K562 (cell line): ENCODE data around the gene SNX14. TPM values are rescaled to one million over a fixed set of nuclear protein-coding genes. Genes with fewer than 3 reads are reported as not detected.
A peak's percentile ranks its signal among the peaks of the same experiment; 100 is the strongest.

Experiments used
- ATAC-seq: fragments of 200-7000 bp; cut with Tn5 transposase; 3 replicates; pipeline ENCODE4 v1.9.1; 2020; ENCODE audit warnings: moderate library complexity
- BruUV-seq: library from RNA; stranded (reverse); fragments of 400-500 nt; replicated peaks from 2 replicates; lab custom pipeline; 2021; lab: Mats Ljungman, UMichigan
- CTCF ChIA-PET: fragments of 300-600 bp; formaldehyde crosslinking; extraction: SDS; loops from one replicate; lab custom pipeline; 2021; ENCODE audit warnings: low intra/inter-chr PET ratio; lab: Yijun Ruan, JAX
- POLR2A ChIA-PET: fragments of 300-600, 350-650 bp; sonication (Branson Sonifier 250); formaldehyde crosslinking; extraction: SDS; loops from one replicate; lab custom pipeline; 2021; ENCODE audit warnings: antibody characterized with exemption, inconsistent platforms; lab: Yijun Ruan, JAX
- DNase-seq, 4 experiments: peaks; one replicate each; pipeline versions ENCODE4 v3.0.0 to v3.0.0-alpha.2; 2011 to 2018; ENCODE audit warnings: low spot score in 3 of 4, mixed read lengths in 3 of 4; ENCODE audit errors: extremely low read depth in 1 of 4
- FAIRE-seq: peaks from 2 replicates; lab custom pipeline; 2011; peaks lifted over from hg19 to GRCh38; lab: Jason Lieb, UNC
- H2AFZ ChIP-seq: 2 replicates; pipeline ENCODE4 v1.6.0; 2011; ENCODE audit warnings: low read depth, low read length, control low read depth, inconsistent platforms
- H3K27ac ChIP-seq: fragments of 200-600 bp; 3 replicates; pipeline ENCODE4 v1.8.0; 2011; ENCODE audit warnings: low read depth, mild to moderate bottlenecking, control low read depth, inconsistent platforms, low read length, moderate library complexity, mixed read lengths; ENCODE audit errors: extremely low read depth
- H3K27me3 ChIP-seq, 2 experiments: fragments of 300-600 bp in 1 of 2; 2 replicates in 1 of 2; 3 replicates in 1 of 2; pipeline versions ENCODE4 v1.6.0 to v1.8.0; 2011; ENCODE audit warnings: inconsistent platforms in 2 of 2, low read length in 2 of 2, mild to moderate bottlenecking in 1 of 2, mixed read lengths in 1 of 2, moderate library complexity in 1 of 2; ENCODE audit not compliant: control insufficient read depth in 2 of 2, insufficient read depth in 2 of 2
- H3K36me3 ChIP-seq: fragments of 300-600 bp; 3 replicates; pipeline ENCODE4 v1.8.0; 2011; ENCODE audit warnings: mild to moderate bottlenecking, low read length, inconsistent platforms; ENCODE audit not compliant: control insufficient read depth, insufficient read depth
- H3K4me1 ChIP-seq, 2 experiments: fragments of 200-600 bp in 1 of 2; replicated peaks in 1 of 2; 2 replicates in 1 of 2; 3 replicates in 1 of 2; pipeline versions ENCODE4 v1.5.1 to v1.8.0; 2011; ENCODE audit warnings: inconsistent platforms in 2 of 2, low read length in 2 of 2, mild to moderate bottlenecking in 1 of 2, mixed read lengths in 1 of 2, moderate library complexity in 1 of 2; ENCODE audit not compliant: control insufficient read depth in 2 of 2, insufficient read depth in 2 of 2
- H3K4me2 ChIP-seq: 2 replicates; pipeline ENCODE4 v1.6.1; 2011; ENCODE audit warnings: low read length, control low read depth, inconsistent platforms, mixed read lengths; ENCODE audit not compliant: insufficient read depth
- H3K4me3 ChIP-seq: fragments of 200-600 bp; sonication (generic), shearing (Covaris generic); 2 replicates; pipeline ENCODE4 v1.5.1; 2016; ENCODE audit warnings: control low read depth, inconsistent platforms
- H3K79me2 ChIP-seq: fragments of 200-600 bp; 3 replicates; pipeline ENCODE4 v1.8.0; 2011; ENCODE audit warnings: low read length, inconsistent platforms; ENCODE audit not compliant: control insufficient read depth, insufficient read depth
- H3K9ac ChIP-seq, 2 experiments: 2 replicates each; pipeline versions ENCODE4 v1.6.0 to v1.6.1; 2011; ENCODE audit warnings: low read depth in 2 of 2, low read length in 2 of 2, control low read depth in 1 of 2, inconsistent platforms in 1 of 2, mild to moderate bottlenecking in 1 of 2, mixed read lengths in 1 of 2; ENCODE audit not compliant: insufficient read depth in 1 of 2
- H3K9me1 ChIP-seq: one replicate; pipeline ENCODE4 v1.6.0; 2011; ENCODE audit warnings: inconsistent platforms, mild to moderate bottlenecking, low read length, moderate library complexity; ENCODE audit not compliant: control insufficient read depth, insufficient read depth
- H3K9me3 ChIP-seq: replicated peaks from 2 replicates; pipeline ENCODE4 v1.5.1; 2011; ENCODE audit warnings: low read depth, low read length, inconsistent platforms; ENCODE audit not compliant: control insufficient read depth, insufficient read depth
- H4K20me1 ChIP-seq: replicated peaks from 2 replicates; pipeline ENCODE4 v1.6.1; 2011; ENCODE audit warnings: low read length, inconsistent platforms, mixed read lengths; ENCODE audit not compliant: control insufficient read depth, insufficient read depth
- E2F6 ChIP-seq, 2 experiments: IDR thresholded peaks; 2 replicates each; pipeline ENCODE4 v1.6.1; 2011; ENCODE audit warnings: borderline replicate concordance in 1 of 2, control low read depth in 1 of 2, low read depth in 1 of 2, low read length in 1 of 2, mild to moderate bottlenecking in 1 of 2, mixed read lengths in 1 of 2, moderate library complexity in 1 of 2; ENCODE audit not compliant: insufficient read depth in 1 of 2, insufficient read length in 1 of 2, poor library complexity in 1 of 2, severe bottlenecking in 1 of 2; ENCODE audit errors: extremely low read depth in 1 of 2
- ELK3 ChIP-seq: fragments of 450-650 bp; formaldehyde crosslinking; IDR thresholded peaks from 2 replicates; pipeline ENCODE4 v1.4.0; 2020; ENCODE audit warnings: mild to moderate bottlenecking
- ESRRA ChIP-seq: fragments of 450-650 bp; IDR thresholded peaks from 2 replicates; pipeline ENCODE4 v1.6.1; 2014; ENCODE audit warnings: low read depth, mild to moderate bottlenecking, moderate library complexity, borderline replicate concordance
- ETV1 ChIP-seq: fragments of 450-650 bp; conservative IDR thresholded peaks from 2 replicates; pipeline ENCODE4 v1.6.1; 2016; ENCODE audit warnings: missing genetic modification characterization, control low read depth, low read depth, missing compliant biosample characterization
- HDAC6 ChIP-seq: IDR thresholded peaks from 2 replicates; pipeline ENCODE4 v1.6.1; 2012; ENCODE audit warnings: low read depth, mild to moderate bottlenecking, control low read depth, inconsistent platforms, low read length, moderate library complexity
- HNRNPH1 ChIP-seq: fragments of 200-400 bp; formaldehyde crosslinking; optimal IDR thresholded peaks from 2 replicates; pipeline ENCODE3; 2017; ENCODE audit warnings: low read depth, mild to moderate bottlenecking, low read length, moderate library complexity
- ZNF239 ChIP-seq: fragments of 250-450 bp; sonication (Bioruptor Pico); IDR thresholded peaks from 2 replicates; pipeline ENCODE4 v1.4.0; 2020; ENCODE audit warnings: mild to moderate bottlenecking
- ZNF431 ChIP-seq: sonication (generic); formaldehyde crosslinking; IDR thresholded peaks from 2 replicates; pipeline ENCODE4 v1.8.0; 2022; ENCODE audit warnings: mild to moderate bottlenecking, missing genetic modification reagents
- ZNF561 ChIP-seq: fragments of 450-650 bp; formaldehyde crosslinking; conservative IDR thresholded peaks from 2 replicates; pipeline ENCODE4 v1.4.0; 2020; ENCODE audit warnings: mild to moderate bottlenecking, moderate library complexity
- WGBS: fragments of 100-300 bp; shearing (Covaris generic); methylation state at CpG from one replicate; pipeline ENCODE4 v1.1.6; 2016; ENCODE audit warnings: low coverage, mixed read lengths; ENCODE audit not compliant: insufficient coverage; ENCODE audit errors: missing lambda C conversion rate; 5-methylcytosine and 5-hydroxymethylcytosine counted together
- in situ Hi-C: fragments of 300-500 bp; cut with MboI; formaldehyde crosslinking; loops from 4 replicates; pipeline ENCODE4 v1.15.0; 2018; ENCODE audit warnings: inconsistent platforms, mixed read lengths
- intact Hi-C: fragments of 100-400 bp; cut with micrococcal nuclease; formaldehyde crosslinking; loops from 2 replicates; pipeline ENCODE4 v1.14.2; 2022
- polyA plus RNA-seq, 8 experiments: library from polyadenylated mRNA; depleted of rRNA in 4 of 8; stranded (reverse) in 5 of 8; unstranded in 3 of 8; fragments of >200 nt; fragmentation: Nextera tagmentation in 2 of 8; fragmentation: Illumina TruSeq in 1 of 8; extraction: Ambion mirVana in 2 of 8; extraction: Trizol in 1 of 8; gene quantifications; 2 replicates each; pipeline versions ENCODE4 v1.2.1 to v1.2.3, GENCODE V29; 2011 to 2014; ENCODE audit warnings: inconsistent platforms in 1 of 8, missing spikeins in 1 of 8
- total RNA-seq, 7 experiments: library from RNA; depleted of rRNA in 6 of 7; stranded (reverse); fragments of >200 nt in 6 of 7; fragmentation: Illumina TruSeq in 2 of 7; extraction: Trizol in 2 of 7; gene quantifications; 2 replicates each; pipeline versions ENCODE4 v1.2.1 to v1.2.3, GENCODE V29; 2011 to 2021; ENCODE audit warnings: low replicate concordance in 1 of 7

The SNX14 gene
- total and polyA plus RNA-seq, 9 of the 15 experiments (the other 6 are each of a cell fraction or from before 2014, with no cell fraction given), result 46.5 to 140 (median 71.2) TPM

GRCh38 chr6:85496009-85496579 is 97.6 kb downstream of the SNX14 start:
- no peak overlapping the region for H3K4me2 ChIP-seq
- ATAC-seq, result no peak
- no peaks in the 10 kb centered on the region for H3K4me1 ChIP-seq
- in situ Hi-C loops, result no loop called here
- intact Hi-C loops, result no loop called here
- H3K27ac ChIP-seq, result no peak overlapping the region
- CTCF ChIA-PET, result no interaction called here
- H3K9me3 ChIP-seq, result no peaks in the 10 kb centered on the region
- BruUV-seq, result no TSS peak
- H3K27me3 ChIP-seq, result no peaks in the 10 kb centered on the region; a peak in 1 of 5 replicates
- no peak overlapping the region for H2AFZ ChIP-seq
- H3K9me1 ChIP-seq, result no peaks in the 10 kb centered on the region
- H3K4me3 ChIP-seq, result no peak overlapping the region
- FAIRE-seq, result no peak
- POLR2A ChIA-PET, result interaction anchor here (1.7 kb wide), 1 partner anchor 10 kb away, joined by 10 read pairs; no protein-coding TSS in a partner anchor
- H3K79me2 ChIP-seq, result no peaks in the 10 kb centered on the region
- TF ChIP-seq ZNF431 (CRISPR knock-in tag) (peak; percentile 85), ZNF239 (CRISPR knock-in tag) (no peak)
- WGBS, result 46% methylated on average over 8 of the region's 8 CpGs
- H3K36me3 ChIP-seq, result no peaks in the 10 kb centered on the region
- no peaks in the 10 kb centered on the region; the same call in 1 of the 2 replicates for H4K20me1 ChIP-seq
- no peak overlapping the region for H3K9ac ChIP-seq
- no peak for DNase-seq

- no peaks in the 10 kb centered on the region for H3K9me3 ChIP-seq
- H3K27ac ChIP-seq, result no peak overlapping the region
- DNase-seq, result no peak
- H3K4me3 ChIP-seq, result no peak overlapping the region
- intact Hi-C loops (no loop called here), in situ Hi-C loops (no loop called here)
- H3K36me3 ChIP-seq, result no peaks in the 10 kb centered on the region
- FAIRE-seq, result no peak
- no TSS peak for BruUV-seq
- H2AFZ ChIP-seq, result no peak overlapping the region
- POLR2A ChIA-PET, result interaction anchor here (0.5 to 1.5 kb wide), 3 partner anchors 9 to 730 kb away, joined by 3 read pairs; partner anchors contain the start of gene TBX18
- H3K27me3 ChIP-seq, result peaks cover 0 to 8% of the 10 kb centered on the region in 2 experiments; a peak in 1 of 5 replicates
- ATAC-seq, result no peak
- no peaks in the 10 kb centered on the region for H3K9me1 ChIP-seq
- H4K20me1 ChIP-seq, result no peaks in the 10 kb centered on the region; the same call in 1 of the 2 replicates
- no peaks in the 10 kb centered on the region for H3K4me1 ChIP-seq
- H3K79me2 ChIP-seq, result no peaks in the 10 kb centered on the region
- H3K9ac ChIP-seq, result no peak overlapping the region
- no peak overlapping the region for H3K4me2 ChIP-seq
- CTCF ChIA-PET, result no interaction called here
- WGBS, result 1% methylated on average over 5 of the region's 5 CpGs
- TF ChIP-seq HNRNPH1 (no peak), ELK3 (CRISPR knock-in tag) (no peak), ZNF561 (CRISPR knock-in tag) (no peak), E2F6 (IDR thresholded peaks at IDR 0.05; ENCODE audit: borderline replicate concordance in 1 of 2, extremely low read depth in 1 of 2, insufficient read depth in 1 of 2, insufficient read length in 1 of 2, low read depth in 1 of 2, low read length in 1 of 2, poor library complexity in 1 of 2, severe bottlenecking in 1 of 2) (no peak), ESRRA (no peak), HDAC6 (no peak), ETV1 (tag) (no peak)
Measured at GRCh38 chr6:85494547-85495536, 98.8 kb downstream of the SNX14 start.
